ENCODE measurements around the gene TSEN34. TPM values are rescaled to one million over a fixed set of nuclear protein-coding genes. Genes with fewer than 3 reads are reported as not detected.

TSEN34 gene
- total RNA-seq, 1 donor from 2014 or later: 67.9 TPM

DNA sequence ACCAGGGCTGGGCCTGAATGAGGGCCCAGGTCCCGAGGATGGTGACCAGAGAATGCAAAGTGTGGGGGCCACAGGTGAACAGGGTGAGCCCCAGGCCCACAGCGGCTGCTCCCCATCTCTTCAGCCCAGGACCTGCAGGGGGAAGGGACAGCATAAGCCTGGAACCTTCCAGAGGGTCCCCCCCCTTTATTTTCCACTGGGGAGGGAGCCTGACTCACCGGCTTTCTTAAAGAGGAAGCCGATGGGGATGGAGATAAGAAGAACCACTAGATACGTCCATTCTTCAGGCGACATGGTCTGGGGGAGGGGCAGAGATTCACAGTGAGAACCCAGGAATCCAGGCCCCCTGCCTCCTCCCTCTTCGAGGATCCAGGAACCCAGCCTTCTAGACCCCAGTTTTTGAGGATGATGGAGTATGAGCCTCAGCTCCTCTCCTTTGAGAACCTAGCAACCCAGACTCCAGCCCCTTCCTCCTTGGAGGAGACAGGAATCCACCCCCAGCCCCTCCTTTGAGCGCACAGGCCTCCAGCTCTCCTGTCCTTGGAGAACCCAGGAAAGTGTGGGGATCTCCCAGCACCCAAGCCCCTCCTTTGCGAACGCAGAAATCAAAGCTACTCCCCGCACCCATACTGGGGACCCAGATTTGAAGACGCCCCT lies 2.8 kb upstream of the TSEN34 start:
- no peak for DNase-seq (ENCODE audit: low read depth, low spot score)
- no peaks in the 10 kb centered on the region for H3K27me3 Mint-ChIP-seq (ENCODE audit: low read depth)
- peaks cover 35% of the 10 kb centered on the region for H3K4me1 Mint-ChIP-seq
- H3K4me3 Mint-ChIP-seq: peak overlapping the region; percentile 93
- peaks cover 4% of the 10 kb centered on the region for H3K36me3 Mint-ChIP-seq (ENCODE audit: low read depth)
- TF ChIP-seq, protein P1, sequence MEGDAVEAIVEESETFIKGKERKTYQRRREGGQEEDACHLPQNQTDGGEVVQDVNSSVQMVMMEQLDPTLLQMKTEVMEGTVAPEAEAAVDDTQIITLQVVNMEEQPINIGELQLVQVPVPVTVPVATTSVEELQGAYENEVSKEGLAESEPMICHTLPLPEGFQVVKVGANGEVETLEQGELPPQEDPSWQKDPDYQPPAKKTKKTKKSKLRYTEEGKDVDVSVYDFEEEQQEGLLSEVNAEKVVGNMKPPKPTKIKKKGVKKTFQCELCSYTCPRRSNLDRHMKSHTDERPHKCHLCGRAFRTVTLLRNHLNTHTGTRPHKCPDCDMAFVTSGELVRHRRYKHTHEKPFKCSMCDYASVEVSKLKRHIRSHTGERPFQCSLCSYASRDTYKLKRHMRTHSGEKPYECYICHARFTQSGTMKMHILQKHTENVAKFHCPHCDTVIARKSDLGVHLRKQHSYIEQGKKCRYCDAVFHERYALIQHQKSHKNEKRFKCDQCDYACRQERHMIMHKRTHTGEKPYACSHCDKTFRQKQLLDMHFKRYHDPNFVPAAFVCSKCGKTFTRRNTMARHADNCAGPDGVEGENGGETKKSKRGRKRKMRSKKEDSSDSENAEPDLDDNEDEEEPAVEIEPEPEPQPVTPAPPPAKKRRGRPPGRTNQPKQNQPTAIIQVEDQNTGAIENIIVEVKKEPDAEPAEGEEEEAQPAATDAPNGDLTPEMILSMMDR (conservative IDR thresholded peaks at IDR 0.05): no peak
- H3K9me3 Mint-ChIP-seq: no peaks in the 10 kb centered on the region
- no peak overlapping the region for H3K27ac Mint-ChIP-seq (ENCODE audit: unreplicated experiment)

DNA sequence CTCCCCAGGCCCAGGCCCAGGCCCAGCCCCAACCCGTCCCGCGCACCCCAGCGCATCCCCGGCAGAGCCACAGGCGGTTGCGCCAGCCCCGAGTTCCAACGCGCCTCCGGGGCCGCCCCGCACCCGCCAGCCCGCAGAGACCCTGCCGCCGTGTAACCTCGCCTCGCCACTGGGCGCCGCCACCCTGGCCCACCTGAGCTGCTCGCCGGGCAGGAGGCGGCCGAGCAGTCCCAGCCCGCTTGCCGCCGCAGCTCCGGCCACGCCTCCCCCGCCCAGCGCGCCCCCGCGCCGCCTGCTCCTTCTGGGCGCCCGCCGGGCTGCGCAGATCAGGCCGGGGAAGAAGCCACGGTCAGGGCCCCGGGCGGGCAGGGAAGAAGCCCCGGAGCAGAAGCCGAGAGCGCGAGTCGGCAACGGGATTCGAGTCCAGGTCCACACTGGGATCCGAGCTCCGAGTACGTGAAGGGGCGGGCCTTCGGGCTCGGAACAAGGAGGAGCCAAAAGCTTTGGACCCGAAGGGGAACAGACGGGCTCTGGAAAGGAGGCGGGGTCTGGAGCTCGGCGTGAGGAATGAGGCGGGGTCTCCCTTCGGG lies 1.9 kb upstream of the TSEN34 start, which contains the start of gene MBOAT7:
TSS of gene MBOAT7 (minus strand) at position 436 of the 590 bp plus-strand sequence. CDS start 1,072 bp downstream, outside the sequence.
- peak within 1 kb of the TSS; percentile 98 for H3K4me3 Mint-ChIP-seq
- H3K27ac Mint-ChIP-seq (ENCODE audit: unreplicated experiment): peak within 1 kb of the TSS; percentile 100
- H3K27me3 Mint-ChIP-seq (ENCODE audit: low read depth): no peaks in the 10 kb centered on the region
- TF ChIP-seq, protein P1 (conservative IDR thresholded peaks at IDR 0.05): peak; percentile 48
- DNase-seq (ENCODE audit: low read depth, low spot score): no peak
- H3K36me3 Mint-ChIP-seq (ENCODE audit: low read depth): peaks cover 6% of the 10 kb centered on the region
- no peaks in the 10 kb centered on the region for H3K9me3 Mint-ChIP-seq
- H3K4me1 Mint-ChIP-seq: peaks cover 37% of the 10 kb centered on the region

DNA sequence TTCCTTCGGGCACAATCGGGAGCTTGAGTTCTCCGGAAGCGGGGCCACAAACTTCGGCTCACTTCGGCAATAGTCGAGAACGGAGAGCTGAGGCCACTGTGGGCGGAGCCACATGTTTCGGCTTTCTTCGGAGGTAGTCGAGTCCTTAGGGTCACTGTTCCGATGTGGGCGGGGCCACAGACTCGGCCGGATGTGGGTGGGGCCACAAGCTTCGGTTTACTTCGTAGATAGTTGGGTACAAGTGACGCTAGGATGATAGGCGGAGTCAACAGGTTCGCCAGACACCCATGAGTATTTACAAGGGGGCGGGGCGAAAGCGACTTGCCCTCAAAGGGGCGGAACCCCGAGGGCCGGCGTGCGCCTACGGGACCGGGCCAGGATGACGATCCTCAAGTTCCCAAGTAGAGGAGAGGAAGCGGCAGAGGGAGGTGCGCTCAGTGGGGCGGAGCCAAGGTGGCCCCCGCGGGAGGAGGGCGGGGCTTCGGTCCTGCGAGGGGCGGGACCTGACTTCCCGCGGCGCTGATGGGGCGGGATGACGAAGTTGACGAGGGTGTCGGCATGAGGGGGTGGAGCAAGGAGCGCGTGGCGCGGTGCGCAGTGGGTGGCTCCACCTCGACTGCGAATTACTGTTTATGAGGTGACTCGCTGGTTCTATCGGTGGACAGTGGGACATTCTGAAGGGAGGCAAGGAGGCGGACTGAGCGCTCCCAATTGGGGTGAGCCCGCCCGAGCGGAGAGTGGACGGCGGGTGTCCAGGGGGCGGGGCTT lies 1.2 kb upstream of the TSEN34 start:
- peaks cover 6% of the 10 kb centered on the region for H3K36me3 Mint-ChIP-seq (ENCODE audit: low read depth)
- H3K27me3 Mint-ChIP-seq (ENCODE audit: low read depth): no peaks in the 10 kb centered on the region
- H3K4me3 Mint-ChIP-seq: peak overlapping the region; percentile 98
- TF ChIP-seq, protein P1 (conservative IDR thresholded peaks at IDR 0.05): no peak
- DNase-seq (ENCODE audit: low read depth, low spot score): peak; percentile 100
- peaks cover 37% of the 10 kb centered on the region for H3K4me1 Mint-ChIP-seq
- peak overlapping the region; percentile 100 for H3K27ac Mint-ChIP-seq (ENCODE audit: unreplicated experiment)
- H3K9me3 Mint-ChIP-seq: no peaks in the 10 kb centered on the region

DNA sequence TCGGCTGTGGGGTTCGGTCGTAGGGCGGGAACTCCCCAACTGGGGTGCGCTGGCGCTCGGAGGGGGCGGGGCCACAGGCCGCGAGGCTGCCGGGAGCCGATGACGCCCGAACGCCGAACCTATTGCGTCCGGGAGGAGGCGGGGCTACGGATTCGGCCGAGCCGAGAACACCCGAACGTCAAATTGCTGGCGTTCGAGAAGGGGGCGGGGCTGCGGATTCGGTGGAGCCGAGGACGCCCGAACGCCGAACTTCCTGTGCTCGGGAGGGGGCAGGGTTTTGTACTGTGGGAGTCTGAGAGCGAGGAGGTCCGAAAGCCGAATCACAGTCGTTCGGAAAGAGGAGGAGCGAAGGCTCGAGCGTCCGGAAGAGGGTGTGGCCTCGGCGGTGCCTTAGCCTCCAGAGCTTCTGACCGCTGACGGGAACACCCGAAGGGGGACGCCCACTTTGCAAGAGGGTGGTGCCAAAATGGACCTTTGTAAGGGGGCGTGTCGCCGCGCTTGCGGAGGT lies 551 bp upstream of the TSEN34 start:
- Mint-ChIP-seq H3K4me3 (peak overlapping the region; percentile 98), H3K27me3 (ENCODE audit: low read depth) (no peaks in the 10 kb centered on the region), H3K4me1 (peaks cover 37% of the 10 kb centered on the region), H3K36me3 (ENCODE audit: low read depth) (peaks cover 9% of the 10 kb centered on the region), H3K27ac (ENCODE audit: unreplicated experiment) (peak overlapping the region; percentile 100), H3K9me3 (no peaks in the 10 kb centered on the region)
- TF ChIP-seq, protein P1 (conservative IDR thresholded peaks at IDR 0.05): no peak
- DNase-seq (ENCODE audit: low read depth, low spot score): peak; percentile 98

DNA sequence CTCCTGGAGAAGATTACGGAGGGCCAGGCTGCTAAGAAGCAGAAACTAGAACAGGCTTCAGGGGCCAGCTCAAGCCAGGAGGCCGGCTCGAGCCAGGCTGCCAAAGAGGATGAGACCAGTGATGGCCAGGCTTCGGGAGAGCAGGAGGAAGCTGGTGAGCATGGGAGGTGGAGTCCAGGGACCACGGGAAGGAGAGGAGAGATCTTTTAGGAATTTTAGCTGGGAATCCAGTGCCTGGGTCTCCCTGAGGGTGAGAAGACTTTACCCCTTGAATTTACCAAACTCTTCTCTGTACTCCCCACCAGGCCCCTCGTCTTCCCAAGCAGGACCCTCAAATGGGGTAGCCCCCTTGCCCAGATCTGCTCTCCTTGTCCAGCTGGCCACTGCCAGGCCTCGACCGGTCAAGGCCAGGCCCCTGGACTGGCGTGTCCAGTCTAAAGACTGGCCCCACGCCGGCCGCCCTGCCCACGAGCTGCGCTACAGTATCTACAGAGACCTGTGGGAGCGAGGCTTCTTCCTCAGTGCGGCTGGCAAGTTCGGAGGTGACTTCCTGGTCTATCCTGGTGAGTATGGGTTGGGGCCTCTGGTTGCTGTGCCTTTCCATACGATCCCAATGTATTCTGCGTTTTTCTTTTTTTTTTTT lies 824 bp downstream of the TSEN34 start:
- Mint-ChIP-seq H3K36me3 (ENCODE audit: low read depth) (peaks cover 7% of the 10 kb centered on the region), H3K9me3 (no peaks in the 10 kb centered on the region)

More for the DNA sequence above, 824 bp downstream of the TSEN34 start:
- DNase-seq (ENCODE audit: low read depth, low spot score): no peak
- Mint-ChIP-seq H3K27ac (ENCODE audit: unreplicated experiment) (peak overlapping the region; percentile 96), H3K4me3 (peak overlapping the region; percentile 98), H3K4me1 (peaks cover 37% of the 10 kb centered on the region), H3K27me3 (ENCODE audit: low read depth) (no peaks in the 10 kb centered on the region)
- TF ChIP-seq, protein P1 (conservative IDR thresholded peaks at IDR 0.05): no peak

Measured in neural crest cell (in vitro differentiated cells).